KMS-11 (cell line): ENCODE measurements around the gene CDKL4.

Experiments used
- H2AFZ ChIP-seq: fragments of 200-600 bp; sonication (generic); 2 replicates; pipeline ENCODE4 v1.6.1; 2016; ENCODE audit warnings: antibody characterized with exemption, mixed run types, low read depth
- H3K27ac ChIP-seq: fragments of 200-600 bp; sonication (generic); 2 replicates; pipeline ENCODE4 v1.6.1; 2016; ENCODE audit warnings: mild to moderate bottlenecking, mixed run types
- H3K27me3 ChIP-seq: fragments of 200-600 bp; sonication (generic); 2 replicates; pipeline ENCODE4 v1.6.1; 2017; ENCODE audit warnings: mild to moderate bottlenecking, low read depth, mixed run types, moderate library complexity; ENCODE audit not compliant: insufficient read depth
- H3K36me3 ChIP-seq: fragments of 200-600 bp; sonication (generic); 2 replicates; pipeline ENCODE4 v1.6.1; 2017; ENCODE audit warnings: mild to moderate bottlenecking, mixed run types; ENCODE audit not compliant: insufficient read depth
- H3K4me1 ChIP-seq: fragments of 200-600 bp; sonication (generic); 2 replicates; pipeline ENCODE4 v1.6.1; 2016; ENCODE audit warnings: mild to moderate bottlenecking, low read depth, mixed run types; ENCODE audit not compliant: poor library complexity, severe bottlenecking
- H3K4me2 ChIP-seq: fragments of 200-600 bp; sonication (generic); 2 replicates; pipeline ENCODE4 v1.7.0; 2016; ENCODE audit warnings: mild to moderate bottlenecking, mixed run types
- H3K4me3 ChIP-seq: fragments of 200-600 bp; sonication (generic); IDR thresholded peaks from 2 replicates; pipeline ENCODE4 v1.6.1; 2017; ENCODE audit warnings: low read depth, low read length, mixed read lengths; ENCODE audit not compliant: insufficient read depth
- H3K79me2 ChIP-seq: fragments of 200-600 bp; sonication (generic); 2 replicates; pipeline ENCODE4 v1.6.1; 2016; ENCODE audit warnings: low read depth, mixed run types; ENCODE audit not compliant: insufficient read depth
- H3K9ac ChIP-seq: fragments of 200-600 bp; sonication (generic); 2 replicates; pipeline ENCODE4 v1.6.1; 2016; ENCODE audit warnings: mild to moderate bottlenecking, mixed run types
- H4K20me1 ChIP-seq: fragments of 200-600 bp; sonication (generic); 2 replicates; pipeline ENCODE4 v1.6.1; 2016; ENCODE audit warnings: mild to moderate bottlenecking, mixed run types; ENCODE audit not compliant: insufficient read depth
- TF ChIP-seq, protein P1 (sequence below): fragments of 200-600 bp; sonication (generic); conservative IDR thresholded peaks from 2 replicates; pipeline ENCODE4 v1.6.1; 2017; ENCODE audit warnings: low read depth, mild to moderate bottlenecking, antibody characterized with exemption, low read length, moderate library complexity, mixed read lengths

CDKL4 gene

GRCh38 chr2:39221459-39221858 is 22.3 kb downstream of the CDKL4 start:
- H3K27me3 ChIP-seq = no peaks in the 10 kb centered on the region
- TF ChIP-seq, protein P1, sequence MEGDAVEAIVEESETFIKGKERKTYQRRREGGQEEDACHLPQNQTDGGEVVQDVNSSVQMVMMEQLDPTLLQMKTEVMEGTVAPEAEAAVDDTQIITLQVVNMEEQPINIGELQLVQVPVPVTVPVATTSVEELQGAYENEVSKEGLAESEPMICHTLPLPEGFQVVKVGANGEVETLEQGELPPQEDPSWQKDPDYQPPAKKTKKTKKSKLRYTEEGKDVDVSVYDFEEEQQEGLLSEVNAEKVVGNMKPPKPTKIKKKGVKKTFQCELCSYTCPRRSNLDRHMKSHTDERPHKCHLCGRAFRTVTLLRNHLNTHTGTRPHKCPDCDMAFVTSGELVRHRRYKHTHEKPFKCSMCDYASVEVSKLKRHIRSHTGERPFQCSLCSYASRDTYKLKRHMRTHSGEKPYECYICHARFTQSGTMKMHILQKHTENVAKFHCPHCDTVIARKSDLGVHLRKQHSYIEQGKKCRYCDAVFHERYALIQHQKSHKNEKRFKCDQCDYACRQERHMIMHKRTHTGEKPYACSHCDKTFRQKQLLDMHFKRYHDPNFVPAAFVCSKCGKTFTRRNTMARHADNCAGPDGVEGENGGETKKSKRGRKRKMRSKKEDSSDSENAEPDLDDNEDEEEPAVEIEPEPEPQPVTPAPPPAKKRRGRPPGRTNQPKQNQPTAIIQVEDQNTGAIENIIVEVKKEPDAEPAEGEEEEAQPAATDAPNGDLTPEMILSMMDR = no peak

GRCh38 chr2:39220136-39220535 is 23.6 kb downstream of the CDKL4 start:
- H3K79me2 ChIP-seq = no peaks in the 10 kb centered on the region
- H3K4me1 ChIP-seq = peaks cover 3% of the 10 kb centered on the region
- no peak overlapping the region for H3K27ac ChIP-seq
- H3K27me3 ChIP-seq = no peaks in the 10 kb centered on the region
- H3K9ac ChIP-seq = no peak overlapping the region
- H3K4me3 ChIP-seq = no peak overlapping the region
- H2AFZ ChIP-seq = no peak overlapping the region
- H3K36me3 ChIP-seq = no peaks in the 10 kb centered on the region
- no peak overlapping the region for H3K4me2 ChIP-seq
- TF ChIP-seq, protein P1 = no peak
- H4K20me1 ChIP-seq = no peaks in the 10 kb centered on the region

More at GRCh38 chr2:39221459-39221858, 22.3 kb downstream of the CDKL4 start:
- Histone ChIP-seq H3K27ac (no peak overlapping the region), H2AFZ (no peak overlapping the region), H3K79me2 (no peaks in the 10 kb centered on the region), H3K4me2 (no peak overlapping the region), H4K20me1 (no peaks in the 10 kb centered on the region), H3K9ac (no peak overlapping the region), H3K36me3 (no peaks in the 10 kb centered on the region), H3K4me3 (no peak overlapping the region), H3K4me1 (peaks cover 14% of the 10 kb centered on the region)

GRCh38 chr2:39218391-39218790 is 25.4 kb downstream of the CDKL4 start:
- no peaks in the 10 kb centered on the region for H3K79me2 ChIP-seq
- no peak overlapping the region for H3K4me2 ChIP-seq
- no peak overlapping the region for H3K9ac ChIP-seq
- TF ChIP-seq, protein P1 = no peak
- no peaks in the 10 kb centered on the region for H4K20me1 ChIP-seq
- H3K4me1 ChIP-seq = no peaks in the 10 kb centered on the region
- no peak overlapping the region for H3K4me3 ChIP-seq
- no peak overlapping the region for H2AFZ ChIP-seq
- H3K27me3 ChIP-seq = no peaks in the 10 kb centered on the region
- no peaks in the 10 kb centered on the region for H3K36me3 ChIP-seq
- H3K27ac ChIP-seq = no peak overlapping the region

DNA sequence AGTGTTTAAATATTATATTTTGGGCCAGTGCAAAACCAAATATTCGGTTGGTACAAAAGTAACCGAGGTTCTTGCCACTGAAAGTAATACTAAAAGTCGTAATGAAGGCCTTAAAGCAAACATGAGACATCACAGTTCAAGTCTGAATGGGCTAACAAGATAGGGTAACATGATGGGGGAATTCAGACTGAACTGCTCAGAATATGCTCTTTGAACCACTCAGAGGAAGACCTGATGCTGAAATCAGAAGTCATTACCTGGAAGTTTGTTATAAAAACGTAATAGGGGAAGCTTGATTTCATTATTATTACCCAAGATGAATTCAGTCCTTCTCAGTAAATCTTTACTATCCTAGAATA is 26.6 kb downstream of the CDKL4 start:
- TF ChIP-seq, protein P1 = no peak
- H3K79me2 ChIP-seq = no peaks in the 10 kb centered on the region
- no peak overlapping the region for H2AFZ ChIP-seq
- no peaks in the 10 kb centered on the region for H4K20me1 ChIP-seq
- H3K36me3 ChIP-seq = no peaks in the 10 kb centered on the region
- no peak overlapping the region for H3K4me2 ChIP-seq
- no peaks in the 10 kb centered on the region for H3K4me1 ChIP-seq
- H3K27me3 ChIP-seq = no peaks in the 10 kb centered on the region
- H3K27ac ChIP-seq = no peak overlapping the region
- no peak overlapping the region for H3K4me3 ChIP-seq
- no peak overlapping the region for H3K9ac ChIP-seq
